NT2/D1 (cell line): ENCODE data around the gene ZNF445.

ENCODE experiments used
- SUZ12 ChIP-seq: IDR thresholded peaks from 2 replicates; pipeline ENCODE4 v1.6.1; 2011; ENCODE audit not compliant: insufficient read length, insufficient read depth; ENCODE audit errors: extremely low read depth
- YY1 ChIP-seq: IDR thresholded peaks from 2 replicates; pipeline ENCODE4 v1.6.1; 2011; ENCODE audit not compliant: insufficient read length, insufficient read depth
- ZNF274 ChIP-seq: IDR thresholded peaks from 2 replicates; pipeline ENCODE4 v1.6.1; 2011; ENCODE audit warnings: mild to moderate bottlenecking, low read depth, low read length

DNA sequence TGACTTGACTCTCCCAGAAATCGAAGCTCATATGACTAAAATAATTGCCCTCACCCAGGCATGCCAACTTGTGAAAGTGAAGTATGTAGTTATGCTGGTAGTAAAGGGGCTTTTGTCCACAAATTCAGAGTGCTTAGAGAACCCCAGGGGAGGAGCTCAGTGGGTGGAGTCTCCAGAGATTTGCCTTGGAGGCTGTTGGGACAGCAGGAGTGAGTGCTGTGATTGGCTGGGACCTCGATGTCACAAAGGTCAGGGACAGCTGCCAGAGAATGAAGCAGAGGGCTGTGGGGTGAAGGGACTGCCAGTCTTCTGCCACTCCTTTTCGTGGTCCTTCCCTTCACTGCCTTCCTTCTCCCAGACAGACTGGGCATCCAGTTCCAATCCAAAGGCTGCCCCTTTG lies 49.8 kb downstream of the ZNF445 start:
- TF ChIP-seq SUZ12, result no peak
- TF ChIP-seq ZNF274, result no peak
- no peak for TF ChIP-seq YY1
